Lower lobe of right lung (tissue), 2 donors: Measurements from ENCODE around the gene CDYL2. TPM values are rescaled to one million over a fixed set of nuclear protein-coding genes. Genes with fewer than 3 reads are reported as not detected.

Source experiments
- ATAC-seq, 2 donors: fragments of 200-7000 bp; cut with Tn5 transposase; one replicate each; pipeline ENCODE4 v1.9.1; 2020 to 2022; ENCODE audit warnings: mild to moderate bottlenecking in 2 of 2, moderate library complexity in 2 of 2
- DNase-seq: peaks from one replicate; pipeline ENCODE4 v3.0.0-alpha.2; 2020
- H3K27ac ChIP-seq: fragments of 200-600 bp; one replicate; pipeline ENCODE4 v1.8.0; 2022
- H3K27me3 ChIP-seq: fragments of 200-600 bp; one replicate; pipeline ENCODE4 v1.8.0; 2022; ENCODE audit warnings: low read depth
- H3K36me3 ChIP-seq: fragments of 200-600 bp; one replicate; pipeline ENCODE4 v1.8.0; 2022; ENCODE audit warnings: mild to moderate bottlenecking
- H3K4me1 ChIP-seq: fragments of 200-600 bp; one replicate; pipeline ENCODE4 v1.8.0; 2022
- H3K4me3 ChIP-seq: fragments of 200-600 bp; one replicate; pipeline ENCODE4 v1.8.0; 2022; ENCODE audit warnings: mild to moderate bottlenecking
- H3K9me3 ChIP-seq: fragments of 200-600 bp; one replicate; pipeline ENCODE4 v1.8.0; 2022
- CTCF ChIP-seq: fragments of 200-600 bp; IDR thresholded peaks from one replicate; pipeline ENCODE4 v1.8.0; 2022; ENCODE audit warnings: antibody characterized with exemption, mild to moderate bottlenecking
- intact Hi-C: fragments of 100-400 bp; cut with DNase I; formaldehyde crosslinking; loops from one replicate; pipeline ENCODE4 v1.11.0; 2022
- total RNA-seq: library from RNA; stranded (reverse); fragmentation: NEBNext Ultra II Directional; extraction: Animal tissue kit (Norgen Biotek cat#: 25700); gene quantifications from one replicate; pipeline ENCODE4 v1.2.1, GENCODE V29; 2021
- donor health status: DM: no; HTN: yes; CAD: no; lungs with severe emphysema.

CDYL2 gene
- total RNA-seq, 1 donor from 2014 or later = 14.7 TPM

- no peaks in the 10 kb centered on the region for H3K27me3 ChIP-seq
- H3K27ac ChIP-seq = no peak overlapping the region
- no peaks in the 10 kb centered on the region for H3K4me1 ChIP-seq
- no peak for TF ChIP-seq CTCF
- H3K4me3 ChIP-seq = no peak overlapping the region
- H3K36me3 ChIP-seq = no peaks in the 10 kb centered on the region
- intact Hi-C loops = no loop called here
- no peak for ATAC-seq
- H3K9me3 ChIP-seq = no peaks in the 10 kb centered on the region
- DNase-seq = no peak
Measured at GRCh38 chr16:80836846-80837245, 32.4 kb upstream of the CDYL2 start.

GRCh38 chr16:80836202-80836601, 31.8 kb upstream of the CDYL2 start:
- intact Hi-C loops = no loop called here
- Histone ChIP-seq H3K9me3 (no peaks in the 10 kb centered on the region), H3K4me3 (no peak overlapping the region), H3K4me1 (no peaks in the 10 kb centered on the region), H3K27me3 (no peaks in the 10 kb centered on the region), H3K36me3 (no peaks in the 10 kb centered on the region), H3K27ac (no peak overlapping the region)
- ATAC-seq (no peak), DNase-seq (no peak)
- no peak for TF ChIP-seq CTCF

GRCh38 chr16:80831039-80831438, 26.6 kb upstream of the CDYL2 start:
- ATAC-seq = no peak
- TF ChIP-seq CTCF = no peak
- intact Hi-C loops = no loop called here
- Histone ChIP-seq H3K27ac (no peak overlapping the region), H3K4me3 (no peak overlapping the region), H3K4me1 (no peaks in the 10 kb centered on the region), H3K36me3 (no peaks in the 10 kb centered on the region), H3K9me3 (no peaks in the 10 kb centered on the region), H3K27me3 (no peaks in the 10 kb centered on the region)
- DNase-seq = no peak

- TF ChIP-seq CTCF = no peak
- ATAC-seq = no peak
- Histone ChIP-seq H3K4me1 (no peaks in the 10 kb centered on the region), H3K9me3 (no peaks in the 10 kb centered on the region), H3K36me3 (no peaks in the 10 kb centered on the region), H3K4me3 (no peak overlapping the region), H3K27ac (no peak overlapping the region), H3K27me3 (no peaks in the 10 kb centered on the region)
- intact Hi-C loops = no loop called here
- no peak for DNase-seq
Measured at GRCh38 chr16:80828495-80828894, 24.1 kb upstream of the CDYL2 start.

DNA sequence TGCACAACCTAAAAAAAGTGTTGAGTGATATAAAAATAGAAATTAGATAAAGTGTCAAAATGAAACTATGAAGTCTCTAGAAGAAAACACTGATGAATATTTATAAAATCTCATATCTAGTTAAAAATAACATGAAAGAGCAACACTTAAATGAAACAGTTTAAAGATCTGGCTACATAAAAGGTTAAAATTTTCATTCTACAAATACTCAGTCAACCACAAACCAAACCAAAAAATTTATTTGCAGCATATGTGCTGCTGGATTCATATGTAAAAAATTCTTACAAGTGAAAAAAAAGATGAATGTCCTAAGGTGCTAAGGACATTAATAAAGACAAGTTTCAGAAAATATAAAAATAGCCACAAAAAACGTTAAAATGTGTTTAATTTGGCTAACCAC, 22.6 kb upstream of the CDYL2 start:
- Histone ChIP-seq H3K36me3 (no peaks in the 10 kb centered on the region), H3K27ac (no peak overlapping the region), H3K4me1 (no peaks in the 10 kb centered on the region), H3K9me3 (no peaks in the 10 kb centered on the region), H3K27me3 (no peaks in the 10 kb centered on the region), H3K4me3 (no peak overlapping the region)
- no peak for TF ChIP-seq CTCF
- ATAC-seq (no peak), DNase-seq (no peak)
- intact Hi-C loops = no loop called here

DNA sequence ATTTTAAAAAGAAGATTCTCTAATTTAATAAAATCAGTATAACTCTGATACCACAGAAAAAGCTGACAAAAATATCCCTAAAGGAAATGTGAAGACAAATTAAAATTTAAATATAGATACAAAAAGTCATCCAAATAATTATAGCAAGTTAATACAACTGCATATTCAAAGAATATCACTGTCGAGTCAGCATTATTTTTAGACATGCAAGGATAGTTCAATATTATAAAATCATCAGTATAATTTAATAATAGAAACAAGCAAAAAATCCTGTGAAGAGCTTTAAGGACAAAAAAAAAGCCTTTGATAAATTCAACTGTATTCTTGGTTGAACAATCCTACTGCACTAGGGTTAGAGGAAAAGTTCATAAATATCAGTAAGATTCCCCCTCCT, 21.0 kb upstream of the CDYL2 start:
- DNase-seq = no peak
- no peak overlapping the region for H3K4me3 ChIP-seq
- no peak for ATAC-seq
- H3K4me1 ChIP-seq = no peaks in the 10 kb centered on the region
- intact Hi-C loops = no loop called here
- no peaks in the 10 kb centered on the region for H3K27me3 ChIP-seq
- no peak for TF ChIP-seq CTCF
- H3K27ac ChIP-seq = no peak overlapping the region
- H3K36me3 ChIP-seq = no peaks in the 10 kb centered on the region
- no peaks in the 10 kb centered on the region for H3K9me3 ChIP-seq
